Activated naive CD8-positive, alpha-beta T cell treated with anti-CD3 and anti-CD28 coated beads for 36 hours (primary cell): ENCODE data around the gene NOL8. TPM values are rescaled to one million over a fixed set of nuclear protein-coding genes. Genes with fewer than 3 reads are reported as not detected.
A peak's percentile ranks its signal among the peaks of the same experiment; 100 is the strongest.

Experiments used
- DNase-seq: peaks from one replicate; pipeline ENCODE4 v3.0.0; 2021
- H3K27ac Mint-ChIP-seq: one replicate; pipeline ENCODE4 v1.8.0; 2022; ENCODE audit warnings: mild to moderate bottlenecking, moderate library complexity, mixed read lengths
- H3K27me3 Mint-ChIP-seq: one replicate; pipeline ENCODE4 v1.8.0; 2022; ENCODE audit warnings: mild to moderate bottlenecking, mixed read lengths
- H3K36me3 Mint-ChIP-seq: one replicate; pipeline ENCODE4 v1.8.0; 2021; ENCODE audit warnings: mild to moderate bottlenecking, mixed read lengths
- H3K4me1 Mint-ChIP-seq: one replicate; pipeline ENCODE4 v1.8.0; 2021; ENCODE audit warnings: mixed read lengths
- H3K4me3 Mint-ChIP-seq: one replicate; pipeline ENCODE4 v1.8.0; 2022; ENCODE audit warnings: mild to moderate bottlenecking, moderate library complexity, mixed read lengths
- H3K9me3 Mint-ChIP-seq: one replicate; pipeline ENCODE4 v1.8.0; 2022; ENCODE audit warnings: mixed read lengths
- total RNA-seq, 2 experiments: library from RNA; stranded (reverse); gene quantifications; one replicate each; pipeline ENCODE4 v1.2.3, GENCODE V29; 2021

NOL8 gene
- total RNA-seq, 2 experiments from 2014 or later, result 65.0 to 73.3 TPM

DNA sequence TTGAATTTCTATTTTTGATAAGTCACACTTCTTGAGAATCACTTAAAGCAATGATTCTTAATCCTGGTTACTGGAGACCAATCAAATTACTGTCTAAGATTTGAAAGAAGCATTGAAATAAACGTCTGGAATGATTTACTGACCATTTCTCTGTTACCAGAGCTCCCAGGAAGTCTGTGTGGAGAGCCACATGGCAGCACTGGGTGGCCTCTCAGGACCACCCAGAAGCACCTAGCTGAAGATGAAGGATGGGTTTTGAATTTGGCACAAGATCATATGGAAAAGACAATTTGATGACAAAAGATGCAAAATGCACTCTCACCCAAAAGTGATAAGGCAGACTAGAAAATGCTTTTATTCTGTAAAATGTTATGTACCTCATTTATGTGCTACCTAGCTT lies 62.0 kb downstream of the NOL8 start:
- H3K27ac Mint-ChIP-seq, result no peak overlapping the region
- H3K4me1 Mint-ChIP-seq, result peaks cover 2% of the 10 kb centered on the region

DNA sequence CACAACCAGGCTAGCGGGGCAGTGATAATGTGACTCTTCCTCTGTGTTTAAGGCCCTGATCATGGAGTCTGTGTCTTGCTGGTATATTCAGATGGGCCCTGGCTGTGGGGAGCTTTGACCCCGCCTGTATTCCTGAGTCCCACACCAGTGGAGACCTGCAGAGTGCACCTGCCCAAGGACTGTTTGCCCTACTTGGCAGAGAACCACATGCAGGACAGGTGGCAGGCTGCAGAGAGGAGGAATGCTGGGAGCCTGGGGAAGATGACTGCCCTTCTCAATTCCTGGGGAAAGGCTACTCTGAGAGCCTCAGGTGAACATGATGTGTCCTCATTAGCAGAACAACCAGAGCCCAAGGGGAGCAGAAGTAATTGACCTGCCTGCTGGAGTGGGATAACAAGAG lies 67.8 kb downstream of the NOL8 start:
- Mint-ChIP-seq H3K4me1 (peaks cover 3% of the 10 kb centered on the region), H3K27ac (no peak overlapping the region), H3K4me3 (no peak overlapping the region), H3K27me3 (no peaks in the 10 kb centered on the region), H3K9me3 (no peaks in the 10 kb centered on the region), H3K36me3 (peaks cover 25% of the 10 kb centered on the region)
- DNase-seq, result no peak

More for the DNA sequence above, 62.0 kb downstream of the NOL8 start:
- DNase-seq, result no peak
- Mint-ChIP-seq H3K27me3 (no peaks in the 10 kb centered on the region), H3K36me3 (peaks cover 33% of the 10 kb centered on the region), H3K4me3 (no peak overlapping the region), H3K9me3 (no peaks in the 10 kb centered on the region)

DNA sequence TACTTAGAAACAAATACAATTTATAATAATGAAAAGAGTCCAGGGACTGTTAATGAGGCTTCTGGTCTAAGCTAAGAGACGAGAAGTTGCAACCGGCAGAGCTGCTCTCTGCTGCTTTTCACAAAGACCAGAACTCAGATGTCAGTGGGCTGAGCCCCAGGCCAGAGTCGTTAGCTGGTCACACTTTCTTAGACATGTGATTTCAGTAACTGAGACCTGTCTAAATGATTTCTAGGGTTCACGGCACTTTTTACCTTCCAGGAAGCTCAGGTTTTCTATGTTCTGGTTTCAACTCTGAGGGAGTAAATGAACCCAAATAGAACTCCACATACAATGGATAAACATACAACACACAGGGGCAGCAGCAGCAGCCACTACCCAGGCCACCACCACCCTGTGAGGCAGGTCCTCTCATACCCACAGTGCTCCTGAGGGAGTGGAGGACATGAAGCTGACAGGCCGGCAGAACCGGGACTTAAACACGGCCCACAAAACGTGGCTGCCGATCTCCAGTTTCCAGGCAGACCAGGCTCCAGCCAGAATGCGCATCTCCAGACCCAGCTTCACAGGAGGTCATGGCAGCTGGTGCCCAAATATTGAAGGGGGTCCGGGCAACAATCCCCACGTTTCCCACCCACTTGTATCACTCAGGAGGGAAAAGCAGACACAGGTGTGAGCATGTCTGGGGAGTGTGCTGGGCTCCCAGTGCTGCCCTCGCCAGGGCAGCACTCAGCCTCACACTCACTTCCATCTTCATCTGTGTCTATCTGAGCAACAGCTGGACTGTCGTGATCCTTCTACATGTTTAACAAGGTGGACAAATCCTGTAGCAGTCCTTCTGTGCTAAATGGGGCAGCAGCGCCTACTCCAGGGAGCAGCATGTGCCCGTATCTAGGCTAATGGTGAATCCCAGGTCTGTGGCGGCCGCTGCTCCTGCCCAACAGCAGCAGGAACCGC lies 70.5 kb downstream of the NOL8 start:
- peaks cover 30% of the 10 kb centered on the region for H3K36me3 Mint-ChIP-seq

DNA sequence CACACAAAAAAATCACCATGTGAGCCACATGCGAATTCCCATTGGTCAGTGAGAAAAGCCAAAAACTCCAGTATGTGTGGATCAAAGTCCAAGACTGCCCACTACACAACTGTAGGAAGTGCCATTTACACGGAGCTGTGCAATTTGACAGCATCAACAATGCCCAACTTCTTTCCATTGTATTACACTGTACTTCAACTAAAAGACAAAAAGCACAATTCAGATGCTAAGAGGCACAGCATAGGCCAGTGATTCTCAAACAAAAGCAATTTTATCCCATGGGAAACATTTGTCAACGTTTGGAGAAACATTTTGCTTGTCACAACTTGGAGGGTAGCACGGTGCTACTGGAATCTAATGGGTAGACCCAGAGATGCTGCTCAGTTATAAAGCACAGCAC lies 71.5 kb downstream of the NOL8 start:
- Mint-ChIP-seq H3K36me3 (peaks cover 29% of the 10 kb centered on the region), H3K27me3 (no peaks in the 10 kb centered on the region), H3K9me3 (no peaks in the 10 kb centered on the region), H3K4me3 (no peak overlapping the region), H3K4me1 (peaks cover 3% of the 10 kb centered on the region), H3K27ac (no peak overlapping the region)
- no peak for DNase-seq

More for the DNA sequence above, 70.5 kb downstream of the NOL8 start:
- Mint-ChIP-seq H3K27ac (peak overlapping the region; percentile 38), H3K27me3 (no peaks in the 10 kb centered on the region), H3K4me1 (peaks cover 3% of the 10 kb centered on the region), H3K4me3 (no peak overlapping the region), H3K9me3 (no peaks in the 10 kb centered on the region)
- no peak for DNase-seq

- no peak for DNase-seq
- Mint-ChIP-seq H3K27me3 (no peaks in the 10 kb centered on the region), H3K9me3 (no peaks in the 10 kb centered on the region), H3K36me3 (peaks cover 47% of the 10 kb centered on the region), H3K27ac (peak overlapping the region; percentile 65), H3K4me3 (no peak overlapping the region), H3K4me1 (no peaks in the 10 kb centered on the region)
These were observed 77.2 kb downstream of the NOL8 start for GRCh38 chr9:92247981-92248380.

Other genes starting within 250 kb of the NOL8 start
- 10 to 100 TPM; 49.1 to 54.5 TPM for gene SPTLC1, start 209.9 kb downstream of the NOL8 start, total RNA-seq
- gene IARS1, start 31.7 kb downstream of the NOL8 start, total RNA-seq, result 100 to 1,000 TPM; 280 TPM
- 10 to 100 TPM; 26.5 to 27.0 TPM for gene CENPP, start 603 bp upstream of the NOL8 start, total RNA-seq
- gene OGN, start 79.2 kb upstream of the NOL8 start, total RNA-seq, result not detected
- gene OMD, start 99.1 kb upstream of the NOL8 start, total RNA-seq, result not detected
- not detected for gene ASPN, start 157.2 kb upstream of the NOL8 start, total RNA-seq
- gene ECM2, start 210.6 kb upstream of the NOL8 start, total RNA-seq, result not detected